NCI-H2029 (cell line): ENCODE data around the gene KLHDC10.
"Not testable (repeated sequence)": the region's sequence is repeated elsewhere in the genome, so short reads cannot be mapped to it uniquely, and the experiment has no call there.

Experiments used
- DNase-seq: peaks from one replicate; lab custom pipeline; 2025; lab: John Stamatoyannopoulos, UW

Gene KLHDC10, protein sequence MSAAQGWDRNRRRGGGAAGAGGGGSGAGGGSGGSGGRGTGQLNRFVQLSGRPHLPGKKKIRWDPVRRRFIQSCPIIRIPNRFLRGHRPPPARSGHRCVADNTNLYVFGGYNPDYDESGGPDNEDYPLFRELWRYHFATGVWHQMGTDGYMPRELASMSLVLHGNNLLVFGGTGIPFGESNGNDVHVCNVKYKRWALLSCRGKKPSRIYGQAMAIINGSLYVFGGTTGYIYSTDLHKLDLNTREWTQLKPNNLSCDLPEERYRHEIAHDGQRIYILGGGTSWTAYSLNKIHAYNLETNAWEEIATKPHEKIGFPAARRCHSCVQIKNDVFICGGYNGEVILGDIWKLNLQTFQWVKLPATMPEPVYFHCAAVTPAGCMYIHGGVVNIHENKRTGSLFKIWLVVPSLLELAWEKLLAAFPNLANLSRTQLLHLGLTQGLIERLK

GRCh38 chr7:130069978-130070860 is at the start of gene KLHDC10:
KLHDC10 (plus strand) TSS chr7:130070534; CDS start chr7:130070644, 110 bp downstream.
- DNase-seq: peak; percentile 98

GRCh38 chr7:130021105-130021834 is 49.1 kb upstream of the KLHDC10 start:
- no peak for DNase-seq

GRCh38 chr7:130022115-130022514 is 48.2 kb upstream of the KLHDC10 start:
- no peak for DNase-seq

- no peak for DNase-seq
Measured at GRCh38 chr7:130022623-130023175, 47.6 kb upstream of the KLHDC10 start.

DNA sequence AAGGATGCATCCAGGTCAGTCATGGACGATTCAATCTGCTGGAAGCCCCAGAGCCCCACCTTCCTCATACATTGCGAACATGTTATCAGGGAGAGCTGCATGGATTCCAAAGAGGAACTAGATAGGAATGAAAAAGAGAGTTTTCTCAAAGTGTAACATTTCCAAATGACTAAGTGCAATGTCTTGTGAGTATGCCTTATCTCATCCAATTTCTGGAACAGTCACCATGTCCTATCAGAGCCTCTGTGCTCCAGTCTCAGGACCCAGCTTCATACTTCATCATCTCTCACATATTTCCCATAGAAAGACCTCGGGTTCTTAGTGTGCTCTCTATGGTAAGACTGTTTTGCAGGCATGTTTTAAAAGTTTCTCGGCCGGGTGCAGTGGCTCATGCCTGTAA is 45.9 kb upstream of the KLHDC10 start:
- no peak for DNase-seq

- DNase-seq: no peak
Measured at GRCh38 chr7:130032698-130033097, 37.6 kb upstream of the KLHDC10 start.

DNA sequence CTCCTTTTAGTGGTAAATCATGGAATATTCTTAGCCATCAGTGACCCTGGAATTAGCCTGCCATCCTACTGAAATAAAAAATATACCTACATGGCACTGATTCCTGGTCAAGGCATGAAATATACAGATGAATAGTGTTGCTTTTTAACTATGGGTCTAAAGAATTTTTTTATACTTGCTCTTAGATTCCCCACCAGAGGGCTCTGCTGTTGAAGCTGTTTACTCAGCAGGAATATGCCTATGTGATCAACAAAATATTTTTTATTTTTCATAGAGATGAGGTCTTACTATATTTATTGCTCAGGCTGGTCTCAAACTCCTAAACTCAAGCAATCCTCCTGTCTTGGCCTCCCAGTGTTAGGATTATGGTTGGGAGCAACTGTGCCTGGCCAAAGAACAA is 32.6 kb upstream of the KLHDC10 start:
- no peak for DNase-seq

DNA sequence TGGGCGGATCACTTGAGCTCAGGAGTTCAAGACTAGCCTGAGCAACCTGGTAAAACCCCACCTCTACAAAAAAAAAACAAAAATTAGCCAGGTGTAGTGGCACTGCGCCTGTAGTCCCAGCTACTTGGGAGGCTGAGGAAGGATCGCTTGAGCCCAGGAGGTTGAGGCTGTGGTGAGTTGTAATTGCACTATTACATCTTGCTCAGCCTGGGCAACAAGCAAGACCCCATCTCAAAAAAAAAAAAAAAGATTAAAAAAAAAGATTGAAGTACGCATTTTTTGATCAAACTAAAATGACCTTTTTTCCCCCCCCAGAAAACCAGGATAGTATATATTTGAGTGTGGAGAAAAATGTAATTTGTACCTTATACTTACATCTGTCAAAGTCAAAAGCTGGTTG is 29.8 kb upstream of the KLHDC10 start:
- DNase-seq: no peak

- DNase-seq: no peak
Measured at GRCh38 chr7:130047831-130048230, 22.5 kb upstream of the KLHDC10 start.

DNA sequence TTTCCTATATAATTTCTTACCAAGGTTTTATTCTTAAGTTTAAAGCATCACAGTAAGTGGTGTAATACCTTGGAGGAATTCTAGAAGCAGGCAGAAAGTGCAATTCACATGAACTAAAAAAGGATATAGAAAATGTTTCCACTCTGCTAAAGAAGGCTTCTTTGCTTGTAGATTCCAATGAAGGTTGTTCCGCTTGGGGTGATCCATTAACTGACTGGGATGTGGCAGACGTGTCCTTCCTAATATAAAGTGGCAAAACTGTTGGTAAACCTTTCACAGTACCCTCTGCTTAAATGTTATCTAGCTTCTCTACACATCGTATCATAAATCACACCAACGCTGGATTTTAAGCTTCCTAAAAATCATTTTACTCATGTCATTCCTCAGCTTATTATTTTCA is 21.4 kb upstream of the KLHDC10 start:
- DNase-seq: no peak

DNA sequence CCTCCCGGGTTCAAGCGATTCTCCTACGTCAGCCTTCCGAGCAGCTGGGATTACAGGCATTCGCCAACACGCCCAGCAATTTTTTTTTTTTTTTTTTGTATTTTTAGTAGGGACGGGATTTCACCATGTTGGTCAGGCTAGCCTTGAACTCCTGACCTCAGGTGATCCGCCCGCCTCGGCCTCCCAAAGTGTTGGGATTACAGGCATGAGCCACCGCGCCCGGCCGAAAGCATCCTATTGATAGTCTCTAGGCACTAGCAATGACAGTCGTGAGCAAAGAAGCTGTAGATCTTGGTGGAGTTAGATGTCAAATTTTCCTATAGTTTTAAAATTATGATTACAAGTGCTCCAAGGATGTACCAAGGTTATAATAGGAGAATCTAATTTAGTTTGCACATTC is 18.1 kb upstream of the KLHDC10 start:
- DNase-seq: not testable (repeated sequence)

DNA sequence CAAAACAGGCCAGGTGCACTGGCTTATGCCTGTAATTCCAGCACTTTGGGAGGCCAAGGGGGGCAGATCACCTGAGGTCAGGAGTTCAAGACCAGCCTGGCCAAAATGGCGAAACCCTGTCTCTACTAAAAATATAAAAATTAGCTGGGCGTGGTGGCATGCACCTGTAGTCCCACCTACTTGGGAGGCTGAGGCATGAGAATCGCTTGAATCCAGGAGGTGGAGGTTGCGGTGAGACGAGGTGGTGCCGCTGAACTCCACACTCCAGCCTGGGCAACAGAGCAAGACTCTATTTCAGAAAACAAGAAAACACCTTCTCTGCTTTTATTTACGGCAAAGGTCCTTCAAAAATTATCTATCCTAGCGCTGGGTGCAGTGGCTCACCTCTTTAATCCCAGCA is 15.1 kb upstream of the KLHDC10 start:
- DNase-seq: not testable (repeated sequence)

DNA sequence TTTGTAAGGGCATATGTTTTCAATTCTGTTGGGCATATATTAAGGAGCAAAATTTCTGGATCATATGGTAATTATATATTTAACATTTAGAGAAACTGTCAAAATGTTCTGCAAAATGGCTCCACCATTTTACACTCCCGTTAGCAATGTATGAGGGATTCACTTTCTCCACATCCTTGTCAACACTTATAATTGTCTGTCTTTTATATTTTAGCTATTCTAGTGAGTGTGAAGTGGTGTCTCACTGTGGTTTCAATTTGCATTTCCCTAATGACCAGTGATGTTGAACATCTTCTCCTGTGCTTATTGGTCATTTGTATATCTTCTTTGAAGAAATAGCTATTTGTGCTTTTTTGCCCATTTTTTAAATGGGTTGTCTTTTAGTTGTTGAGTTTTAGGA is 8.1 kb upstream of the KLHDC10 start:
- DNase-seq: no peak

DNA sequence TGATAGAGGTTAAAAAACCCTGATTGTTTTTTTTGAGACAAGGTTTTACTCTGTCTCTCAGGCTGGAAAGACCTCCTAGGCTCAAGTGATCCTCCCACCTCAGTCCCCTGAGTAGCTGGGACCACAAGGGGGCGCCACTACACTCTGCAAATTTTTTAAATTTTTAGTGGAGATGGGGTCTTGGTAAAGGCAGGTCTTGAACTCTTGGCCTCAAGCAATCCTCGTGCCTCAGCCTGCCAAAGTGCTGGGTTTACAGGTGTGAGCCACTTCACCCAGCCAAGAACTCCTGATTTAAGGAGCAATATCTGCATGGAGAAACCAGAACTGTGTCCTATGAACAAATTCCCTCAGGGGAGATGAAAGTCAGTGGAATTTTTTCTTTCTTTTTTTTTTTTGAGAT is 7.3 kb upstream of the KLHDC10 start:
- peak; percentile 37 for DNase-seq

DNA sequence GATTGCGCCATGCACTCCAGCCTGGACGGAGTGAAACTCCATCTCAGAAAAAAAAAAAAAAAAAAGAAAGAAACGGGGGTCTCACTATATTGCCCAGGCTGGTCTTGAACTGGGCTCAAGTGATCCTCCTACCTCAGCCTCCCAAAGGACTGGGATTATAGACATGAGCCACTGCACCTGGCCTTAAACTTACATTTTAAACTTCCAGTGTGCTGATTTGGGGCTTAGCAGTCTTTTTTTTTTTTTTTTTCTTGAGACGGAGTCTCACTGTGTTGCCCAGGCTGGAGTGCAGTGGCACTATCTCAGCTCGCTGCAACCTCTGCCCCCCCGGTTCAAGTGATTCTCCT is 5.8 kb upstream of the KLHDC10 start:
- not testable (repeated sequence) for DNase-seq

DNA sequence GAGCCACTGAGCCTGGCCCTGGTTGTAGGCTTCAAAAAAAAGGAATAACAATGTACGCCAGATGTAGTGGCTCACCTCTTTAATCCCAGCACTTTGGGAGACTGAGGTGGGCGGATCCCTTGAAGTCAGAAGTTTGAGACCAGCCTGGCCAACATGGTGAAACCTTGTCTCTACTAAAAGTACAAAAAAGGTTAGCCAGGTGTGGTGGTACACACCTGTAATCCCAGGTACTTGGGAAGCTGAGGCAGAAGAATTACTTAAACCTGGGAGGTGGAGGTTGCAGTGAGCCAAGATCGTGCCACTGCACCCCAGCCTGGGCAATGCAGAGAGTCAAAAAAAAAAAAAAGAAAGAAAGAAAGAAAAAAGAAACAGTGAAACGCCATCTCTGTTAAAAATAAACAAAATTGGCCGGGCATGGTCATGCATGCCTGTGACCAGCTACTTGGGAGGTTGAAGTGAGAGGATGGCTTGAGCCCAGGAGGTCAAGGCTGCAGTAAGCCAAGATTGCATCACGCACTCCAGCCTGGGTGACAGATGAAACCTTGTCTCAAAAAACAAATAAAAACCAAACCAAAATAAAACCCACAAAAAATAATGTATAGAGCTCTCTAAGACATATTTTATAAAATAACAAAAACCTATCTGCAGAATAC is 4.7 kb upstream of the KLHDC10 start:
- no peak for DNase-seq

GRCh38 chr7:130069179-130069977 is 956 bp upstream of the KLHDC10 start:
- no peak for DNase-seq

DNA sequence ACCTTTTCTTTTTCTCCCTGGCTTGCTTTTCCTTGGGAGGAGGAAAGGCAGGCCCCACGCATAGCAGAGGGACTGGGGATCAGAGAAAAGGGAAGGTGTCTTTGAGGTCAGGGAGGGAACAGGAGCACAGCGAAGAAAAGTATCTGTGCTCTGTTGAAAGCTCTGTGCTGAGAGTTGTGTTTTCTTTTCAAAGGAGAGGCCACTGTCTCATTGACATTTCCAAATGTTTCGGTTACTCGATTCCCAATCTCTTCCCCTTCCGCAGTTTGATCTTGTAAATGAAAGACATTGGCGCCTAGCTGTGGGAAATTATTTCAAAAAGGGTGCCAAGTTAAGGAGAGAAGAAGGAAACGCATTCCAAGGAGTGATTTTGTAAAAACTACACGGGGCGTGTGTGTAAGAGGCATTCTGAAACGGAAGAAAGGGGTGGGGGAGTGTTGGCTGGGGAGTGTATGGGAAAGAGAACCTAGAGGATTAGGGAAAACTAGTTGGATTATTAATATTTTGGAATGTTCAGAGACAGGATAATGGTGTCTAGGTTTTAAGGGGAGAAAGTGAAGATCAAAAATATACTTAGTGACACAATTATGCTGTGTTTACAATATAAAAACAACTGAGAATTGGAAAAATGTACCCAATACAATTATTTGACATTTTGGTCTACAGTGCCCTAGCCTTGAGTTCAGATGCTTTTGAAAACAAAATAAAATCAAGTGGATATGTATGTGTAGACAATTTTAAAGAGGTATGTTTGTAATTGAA is 708 bp downstream of the KLHDC10 start:
- no peak for DNase-seq

DNA sequence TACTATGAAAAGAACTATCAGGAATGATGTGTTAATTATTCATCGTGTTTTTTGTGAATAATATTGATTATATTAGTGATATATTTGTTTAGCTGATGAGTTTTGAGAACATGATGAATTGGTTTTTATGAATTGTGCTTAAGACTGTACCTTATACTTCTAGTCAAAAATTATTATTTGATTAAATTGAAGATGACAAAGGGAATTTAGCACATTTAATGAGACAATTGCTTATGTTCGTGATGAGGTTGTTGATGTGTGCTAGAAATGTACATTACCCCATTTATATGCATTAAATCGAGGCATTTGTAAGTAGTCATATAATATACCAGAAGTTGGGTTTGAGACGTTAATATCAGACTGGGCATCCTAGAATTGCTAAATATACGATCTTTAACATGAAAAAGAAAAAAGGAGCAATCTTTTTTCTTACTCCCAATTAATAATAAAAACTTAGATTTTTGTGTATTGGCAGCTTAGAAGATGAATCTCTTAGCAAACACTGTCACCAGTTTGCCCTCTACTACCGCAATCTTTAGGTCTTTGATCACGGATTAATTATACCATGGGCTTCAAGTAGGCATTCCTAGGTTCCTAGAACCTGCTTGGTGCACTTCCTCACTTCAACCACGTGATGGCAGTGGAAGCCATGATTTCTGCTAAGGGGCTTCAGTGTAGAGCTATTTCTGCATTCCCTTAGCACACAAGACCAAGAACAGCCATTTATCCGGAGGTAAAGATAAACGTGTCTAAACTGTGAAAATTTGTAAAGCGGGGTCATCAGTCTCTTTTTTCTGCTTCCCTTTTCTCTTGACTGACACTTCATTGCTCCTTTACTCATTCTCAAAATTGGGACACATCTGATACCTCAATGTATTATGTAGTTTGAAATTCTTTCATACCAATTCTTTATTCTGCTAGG is 1.6 kb downstream of the KLHDC10 start:
- peak; percentile 65 for DNase-seq
